Islet of Langerhans (tissue), 1 donor: ENCODE measurements around the gene SPRING1.

Experiments used
- FAIRE-seq: peaks from one replicate; lab custom pipeline; 2011; peaks lifted over from hg19 to GRCh38; lab: Jason Lieb, UNC

Gene SPRING1

GRCh38 chr12:116739381-116739887 lies 1.6 kb upstream of the SPRING1 start:
- FAIRE-seq: no peak

GRCh38 chr12:116736962-116737773 lies 701 bp downstream of the SPRING1 start:
- FAIRE-seq: no peak

GRCh38 chr12:116735951-116736599 lies 1.8 kb downstream of the SPRING1 start:
- FAIRE-seq: no peak

GRCh38 chr12:116735084-116735483 lies 2.8 kb downstream of the SPRING1 start:
- FAIRE-seq: no peak

DNA sequence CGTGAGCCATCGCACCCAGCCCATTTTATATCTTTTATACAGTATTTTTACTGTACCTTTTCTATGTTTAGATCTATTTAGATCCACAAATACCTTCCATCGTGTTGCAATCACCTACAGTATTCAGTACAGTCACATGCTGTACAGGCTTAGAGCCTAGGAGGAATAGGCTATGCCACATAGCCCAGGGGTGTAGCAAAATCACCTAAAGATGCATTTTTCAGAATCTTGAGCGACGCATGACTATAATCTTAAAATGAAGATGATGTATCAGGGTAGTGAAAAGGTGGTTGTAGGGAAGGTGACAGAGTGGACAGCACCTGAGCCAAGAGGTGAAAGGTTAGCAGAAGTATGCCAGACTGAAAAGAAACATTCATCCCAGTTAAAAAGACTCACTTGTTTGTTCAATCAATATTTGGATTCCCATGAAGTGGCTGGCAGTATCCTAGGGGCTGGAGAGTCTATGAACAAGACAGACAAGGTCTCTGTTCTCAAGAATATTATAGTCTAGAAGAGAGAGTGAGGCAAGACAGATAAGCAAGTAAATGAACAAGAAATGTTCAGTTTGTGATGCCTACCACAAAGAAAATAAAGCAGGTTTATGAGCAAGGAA lies 3.6 kb downstream of the SPRING1 start:
- FAIRE-seq: no peak

- FAIRE-seq: no peak
Observed at GRCh38 chr12:116731801-116732200, 6.1 kb downstream of the SPRING1 start.

GRCh38 chr12:116727891-116728290 lies 10.0 kb downstream of the SPRING1 start:
- no peak for FAIRE-seq

- FAIRE-seq: no peak
Observed at GRCh38 chr12:116727261-116727660, 10.6 kb downstream of the SPRING1 start.

DNA sequence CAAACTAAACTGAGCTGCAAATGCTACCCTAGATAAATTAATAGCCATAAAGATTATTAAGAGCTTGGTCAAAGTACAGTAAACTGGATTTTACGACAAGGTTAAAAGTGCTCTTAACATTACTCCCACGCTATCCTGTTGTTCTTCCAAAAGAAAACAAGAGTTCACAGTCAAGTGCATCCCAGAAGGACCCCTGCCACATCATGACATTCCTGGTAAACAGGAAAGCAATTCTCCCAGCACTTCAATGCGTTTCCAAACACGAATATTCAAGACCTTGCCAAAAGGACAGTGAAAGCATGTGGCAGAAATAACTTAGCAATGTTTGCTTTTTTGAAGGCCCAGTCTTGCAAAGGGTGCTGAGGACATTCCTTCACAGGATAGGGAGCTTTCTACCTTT lies 11.2 kb downstream of the SPRING1 start:
- no peak for FAIRE-seq

DNA sequence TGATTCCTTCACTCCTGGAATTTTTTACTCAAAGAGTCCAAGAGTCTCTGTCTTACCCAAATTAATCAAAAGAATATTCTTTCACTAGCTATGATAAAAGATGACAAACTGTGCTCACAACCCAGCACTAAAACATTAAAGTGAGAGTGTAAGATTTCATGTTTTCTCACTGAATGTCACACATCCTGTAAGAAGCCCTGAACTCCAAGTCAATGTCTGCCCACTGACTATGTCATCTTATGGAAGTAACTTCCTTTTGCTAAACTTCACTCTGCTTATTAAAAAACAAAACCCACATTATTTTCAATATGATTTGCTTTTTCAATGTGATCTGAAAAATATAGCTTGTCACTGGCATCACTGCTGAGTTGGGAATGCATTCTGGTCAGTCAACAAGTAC lies 15.6 kb downstream of the SPRING1 start:
- FAIRE-seq: no peak

GRCh38 chr12:116719731-116720528 lies 17.9 kb downstream of the SPRING1 start:
- FAIRE-seq: no peak

- peak; percentile 68 for FAIRE-seq
Observed at GRCh38 chr12:116718655-116719454, 19.0 kb downstream of the SPRING1 start.

DNA sequence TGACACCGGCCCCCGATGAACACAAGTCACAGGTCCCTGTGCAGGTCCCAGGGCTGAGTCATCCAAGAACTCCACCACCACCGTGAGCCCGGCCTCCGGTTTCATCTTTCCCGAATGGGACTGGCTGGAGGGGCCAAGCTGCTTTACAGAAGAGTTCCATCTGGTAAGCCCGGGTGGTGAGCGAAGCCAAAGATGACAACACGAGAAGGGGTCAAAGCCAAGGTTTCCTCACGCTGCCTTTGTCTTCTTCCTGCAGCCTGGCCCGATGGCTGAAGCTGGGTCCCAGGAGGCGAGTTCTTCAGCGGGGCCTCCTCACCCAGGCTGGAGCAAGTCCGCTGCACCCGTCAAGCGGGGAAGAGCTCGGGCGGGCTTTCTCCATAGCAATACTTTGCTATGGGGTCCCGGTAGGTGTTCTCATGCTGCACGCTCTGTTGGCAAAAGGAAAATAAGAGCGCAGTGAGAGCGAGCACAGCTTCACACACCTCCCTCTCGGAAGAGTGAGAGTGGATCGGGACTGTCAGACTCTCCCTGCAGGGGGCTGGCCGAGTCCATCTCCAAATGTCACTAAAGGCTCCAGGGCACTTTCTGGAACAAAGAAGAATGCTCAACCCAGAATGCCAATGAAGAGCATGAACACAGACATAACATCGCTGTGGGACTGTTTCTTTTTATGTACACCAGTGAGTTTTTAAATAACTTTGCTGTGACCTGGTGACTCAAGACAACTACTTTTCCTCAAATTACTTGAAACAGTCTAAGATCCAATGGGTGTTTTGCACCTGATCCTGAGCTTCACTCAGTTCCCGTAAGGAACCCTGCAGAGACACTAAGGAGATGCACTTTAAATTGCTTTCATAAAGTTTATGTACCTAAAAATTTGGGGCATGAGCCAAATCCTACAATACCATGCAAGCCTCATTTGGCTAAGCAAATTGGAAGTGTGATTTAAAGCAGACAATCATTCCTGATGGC lies 20.1 kb downstream of the SPRING1 start:
- FAIRE-seq: no peak

DNA sequence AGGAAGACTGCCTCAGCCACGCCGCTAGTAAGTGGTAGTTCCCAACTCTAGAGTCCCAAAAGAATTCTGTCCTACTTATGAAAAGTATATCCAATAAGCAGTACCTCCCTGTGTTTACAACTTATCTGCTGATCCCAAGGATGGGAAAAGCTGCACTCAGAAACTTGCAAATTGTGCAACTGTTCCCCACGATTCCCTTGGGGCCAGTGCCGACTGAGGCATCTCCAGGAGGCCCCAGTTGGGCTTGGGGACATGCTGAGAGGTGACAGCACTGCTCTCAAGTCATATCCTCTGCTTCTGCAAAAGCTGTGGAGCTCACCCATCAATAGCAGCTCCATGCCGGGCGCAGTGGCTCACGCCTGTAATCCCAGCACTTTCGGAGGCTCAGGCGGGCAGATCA lies 23.7 kb downstream of the SPRING1 start:
- FAIRE-seq: no peak

DNA sequence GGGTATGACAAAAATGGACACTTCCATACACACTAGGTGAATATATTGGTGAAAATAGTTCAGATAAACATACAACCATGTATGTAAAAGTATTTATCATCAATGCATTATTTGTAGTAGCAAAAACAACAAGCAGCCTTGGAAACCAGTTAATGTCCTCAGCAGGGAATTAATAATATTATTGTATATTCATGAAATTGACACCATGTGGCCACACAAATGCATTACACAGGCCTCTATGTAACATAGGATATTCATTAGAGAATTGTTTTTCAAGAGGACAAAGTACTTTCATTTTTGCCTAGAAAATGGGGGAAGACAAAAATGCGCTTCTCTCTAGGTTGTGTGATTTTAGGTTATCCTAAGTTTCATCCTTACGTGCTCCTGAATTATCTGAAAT lies 24.3 kb downstream of the SPRING1 start:
- no peak for FAIRE-seq

DNA sequence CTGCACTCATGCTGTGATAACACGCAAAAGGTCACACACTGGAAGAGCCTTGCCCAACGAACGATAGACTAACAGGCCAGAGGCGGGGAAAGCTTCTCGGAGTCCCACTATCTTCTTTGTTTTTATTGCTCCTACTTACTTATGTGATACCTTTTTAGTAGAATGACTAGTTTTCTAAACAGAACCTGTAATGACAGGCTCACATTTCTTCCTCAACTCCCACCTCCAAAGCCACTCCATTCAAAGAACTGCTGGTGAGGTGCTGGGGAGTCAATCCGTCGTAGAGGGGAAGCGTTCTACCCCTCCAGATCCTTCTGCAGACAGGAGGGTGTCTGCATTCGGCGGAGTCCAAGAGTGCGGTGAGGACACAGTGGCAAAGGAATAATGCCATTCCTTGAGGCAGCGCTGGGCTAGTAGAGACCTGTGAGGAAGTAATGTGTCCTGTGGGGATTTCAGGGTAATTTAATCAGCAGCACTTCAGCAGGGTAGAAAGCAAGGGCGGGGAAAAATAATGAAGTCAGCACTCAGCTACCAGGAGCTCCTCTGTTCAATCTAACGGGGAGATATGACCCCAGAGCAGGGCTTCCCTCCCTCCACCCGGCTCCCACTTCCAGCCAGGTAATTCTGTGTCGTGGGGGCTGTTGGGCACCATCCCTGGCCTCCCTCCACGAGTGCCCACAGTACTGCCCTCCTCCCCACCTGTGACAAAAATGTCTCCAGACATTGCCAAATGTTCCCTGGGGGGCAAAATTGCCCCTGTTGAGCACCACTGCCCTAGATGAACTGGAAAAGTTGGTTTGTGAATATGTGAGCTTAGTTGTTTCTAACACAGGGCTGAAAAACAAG lies 25.2 kb downstream of the SPRING1 start:
- FAIRE-seq: no peak

DNA sequence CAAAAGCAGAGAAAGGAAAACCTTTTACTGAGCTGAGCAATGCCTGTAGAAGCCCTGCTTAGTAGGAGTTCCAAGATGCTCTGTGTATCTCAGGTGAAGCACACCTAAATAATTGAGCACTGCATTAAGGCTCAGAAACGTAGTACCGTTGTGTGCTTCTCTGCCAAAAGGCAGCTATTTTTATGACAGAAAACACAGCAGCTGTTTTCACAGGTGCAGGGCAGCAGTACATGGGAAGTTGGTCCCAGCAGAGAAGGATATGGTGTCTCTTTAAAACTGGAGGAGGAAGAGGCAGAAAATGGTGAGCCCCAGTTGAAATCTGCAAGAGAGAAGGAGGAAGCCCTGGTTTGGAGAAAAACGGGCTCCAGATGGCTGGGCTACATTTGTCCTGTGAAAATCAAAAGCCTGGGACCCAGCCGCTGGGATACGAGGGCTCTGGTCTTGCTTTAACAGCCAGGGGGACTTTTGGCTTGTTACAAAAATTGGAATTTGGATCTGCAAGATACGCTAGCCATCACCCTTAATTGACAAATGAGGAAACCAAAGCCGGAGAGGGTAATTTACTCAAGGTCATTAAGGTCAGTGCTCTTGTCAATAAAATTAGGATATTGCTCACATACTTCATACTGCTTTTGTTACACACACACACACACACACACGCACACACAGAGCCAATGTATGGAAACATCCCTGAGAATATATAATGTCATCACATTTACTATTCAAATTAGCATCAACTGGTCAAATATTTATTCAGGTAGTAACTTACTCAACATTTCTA lies 27.3 kb downstream of the SPRING1 start:
- no peak for FAIRE-seq

GRCh38 chr12:116709768-116710167 lies 28.1 kb downstream of the SPRING1 start:
- no peak for FAIRE-seq
